Measurements from ENCODE around the gene LRRC27. TPM values are rescaled to one million over a fixed set of nuclear protein-coding genes. Genes with fewer than 3 reads are reported as not detected.

Gene LRRC27
- total RNA-seq, 2 experiments from 2014 or later = 3.6 to 4.1 TPM

- Mint-ChIP-seq H3K36me3 (ENCODE audit: low read depth) (peaks cover 22% of the 10 kb centered on the region), H3K4me1 (peaks cover 35% of the 10 kb centered on the region), H3K27ac (no peak overlapping the region), H3K27me3 (no peaks in the 10 kb centered on the region), H3K4me3 (no peak overlapping the region), H3K9me3 (ENCODE audit: low read depth) (peaks cover 2% of the 10 kb centered on the region)
- ATAC-seq = no peak
- ChIA-PET CTCF (no interaction called here), POLR2A (no interaction called here)
- intact Hi-C loops (cut with DNase I, micrococcal nuclease) = no loop called here
- DNase-seq = no peak
These were observed 9.4 kb upstream of the LRRC27 start for GRCh38 chr10:132322586-132323048.

- peaks cover 34% of the 10 kb centered on the region for H3K36me3 Mint-ChIP-seq (ENCODE audit: low read depth)
- ChIA-PET CTCF (no interaction called here), POLR2A (no interaction called here)
- peaks cover 2% of the 10 kb centered on the region for H3K9me3 Mint-ChIP-seq (ENCODE audit: low read depth)
- H3K4me1 Mint-ChIP-seq = peaks cover 51% of the 10 kb centered on the region
- H3K27ac Mint-ChIP-seq = no peak overlapping the region
- H3K27me3 Mint-ChIP-seq = no peaks in the 10 kb centered on the region
- no peak overlapping the region for H3K4me3 Mint-ChIP-seq
- intact Hi-C loops (cut with DNase I, micrococcal nuclease) = no loop called here
- DNase-seq (no peak), ATAC-seq (no peak)
These were observed 7.8 kb upstream of the LRRC27 start for GRCh38 chr10:132324186-132324585.

GRCh38 chr10:132326344-132326889, 5.6 kb upstream of the LRRC27 start:
- ATAC-seq = no peak
- Mint-ChIP-seq H3K4me1 (peaks cover 48% of the 10 kb centered on the region), H3K9me3 (ENCODE audit: low read depth) (peaks cover 2% of the 10 kb centered on the region), H3K27ac (peak overlapping the region; percentile 83), H3K27me3 (no peaks in the 10 kb centered on the region), H3K36me3 (ENCODE audit: low read depth) (peaks cover 50% of the 10 kb centered on the region), H3K4me3 (no peak overlapping the region)
- CTCF ChIA-PET = interaction anchor here (0.8 to 1.0 kb wide), 2 partner anchors 12 to 57 kb away, joined by 3 read pairs; no protein-coding TSS in a partner anchor
- no peak for DNase-seq
- POLR2A ChIA-PET = no interaction called here
- intact Hi-C loops (cut with DNase I, micrococcal nuclease) = no loop called here

- DNase-seq = peak; percentile 76
- CTCF ChIA-PET = interaction anchor here (0.8 to 1.0 kb wide), 2 partner anchors 12 to 56 kb away, joined by 3 read pairs; no protein-coding TSS in a partner anchor
- Mint-ChIP-seq H3K27me3 (no peaks in the 10 kb centered on the region), H3K9me3 (ENCODE audit: low read depth) (peaks cover 2% of the 10 kb centered on the region), H3K27ac (peak overlapping the region; percentile 83), H3K4me3 (no peak overlapping the region), H3K36me3 (ENCODE audit: low read depth) (peaks cover 51% of the 10 kb centered on the region), H3K4me1 (peaks cover 48% of the 10 kb centered on the region)
- POLR2A ChIA-PET = no interaction called here
- ATAC-seq = peak; percentile 33
- intact Hi-C loops (cut with DNase I, micrococcal nuclease) = no loop called here
These were observed 5.1 kb upstream of the LRRC27 start for GRCh38 chr10:132326925-132327324.

GRCh38 chr10:132328106-132328505, 3.9 kb upstream of the LRRC27 start:
- H3K27ac Mint-ChIP-seq = peak overlapping the region; percentile 39
- H3K36me3 Mint-ChIP-seq (ENCODE audit: low read depth) = peaks cover 51% of the 10 kb centered on the region
- peaks cover 2% of the 10 kb centered on the region for H3K9me3 Mint-ChIP-seq (ENCODE audit: low read depth)
- ATAC-seq = no peak
- H3K27me3 Mint-ChIP-seq = no peaks in the 10 kb centered on the region
- DNase-seq = no peak
- ChIA-PET POLR2A (no interaction called here), CTCF (no interaction called here)
- peak overlapping the region; percentile 11 for H3K4me3 Mint-ChIP-seq
- intact Hi-C loops (cut with DNase I, micrococcal nuclease) = no loop called here
- H3K4me1 Mint-ChIP-seq = peaks cover 56% of the 10 kb centered on the region

- peak overlapping the region; percentile 38 for H3K27ac Mint-ChIP-seq
These were observed 3.3 kb upstream of the LRRC27 start for GRCh38 chr10:132328738-132329137.

GRCh38 chr10:132329565-132330485, 2.2 kb upstream of the LRRC27 start:
- ChIA-PET POLR2A (no interaction called here), CTCF (interaction anchor here (1.0 kb wide), 1 partner anchor 9 kb away, joined by 3 read pairs; no protein-coding TSS in a partner anchor)
- no peaks in the 10 kb centered on the region for H3K27me3 Mint-ChIP-seq
- ATAC-seq = peak; percentile 23
- H3K4me1 Mint-ChIP-seq = peaks cover 59% of the 10 kb centered on the region
- H3K4me3 Mint-ChIP-seq = peak overlapping the region; percentile 80
- H3K36me3 Mint-ChIP-seq (ENCODE audit: low read depth) = peaks cover 48% of the 10 kb centered on the region
- intact Hi-C loops (cut with DNase I, micrococcal nuclease) = loop anchor here (1.0 to 10.0 kb wide), 5 partner anchors 10 to 1045 kb away; partner anchors contain the start of genes PPP2R2D (in 2 of the 2), ECHS1 (in 1 of the 2), PAOX (in 1 of the 2) and TUBGCP2 (in 1 of the 2)
- peaks cover 2% of the 10 kb centered on the region for H3K9me3 Mint-ChIP-seq (ENCODE audit: low read depth)
- H3K27ac Mint-ChIP-seq = peak overlapping the region; percentile 87
- DNase-seq = peak; percentile 59

More at GRCh38 chr10:132328738-132329137, 3.3 kb upstream of the LRRC27 start:
- peaks cover 62% of the 10 kb centered on the region for H3K4me1 Mint-ChIP-seq
- ATAC-seq (no peak), DNase-seq (no peak)
- ChIA-PET CTCF (no interaction called here), POLR2A (no interaction called here)
- H3K9me3 Mint-ChIP-seq (ENCODE audit: low read depth) = peaks cover 2% of the 10 kb centered on the region
- intact Hi-C loops (cut with DNase I, micrococcal nuclease) = no loop called here
- H3K4me3 Mint-ChIP-seq = peak overlapping the region; percentile 11
- no peaks in the 10 kb centered on the region for H3K27me3 Mint-ChIP-seq
- H3K36me3 Mint-ChIP-seq (ENCODE audit: low read depth) = peaks cover 51% of the 10 kb centered on the region

GRCh38 chr10:132330486-132330833, 1.5 kb upstream of the LRRC27 start:
- ChIA-PET POLR2A (no interaction called here), CTCF (no interaction called here)
- peaks cover 45% of the 10 kb centered on the region for H3K36me3 Mint-ChIP-seq (ENCODE audit: low read depth)
- H3K4me1 Mint-ChIP-seq = peaks cover 57% of the 10 kb centered on the region
- H3K27ac Mint-ChIP-seq = peak overlapping the region; percentile 87
- ATAC-seq = no peak
- H3K27me3 Mint-ChIP-seq = no peaks in the 10 kb centered on the region
- intact Hi-C loops (cut with DNase I, micrococcal nuclease) = loop anchor here (1.0 to 10.0 kb wide), 5 partner anchors 10 to 1044 kb away; partner anchors contain the start of genes PPP2R2D (in 2 of the 2), ECHS1 (in 1 of the 2), PAOX (in 1 of the 2) and TUBGCP2 (in 1 of the 2)
- peak overlapping the region; percentile 80 for H3K4me3 Mint-ChIP-seq
- H3K9me3 Mint-ChIP-seq (ENCODE audit: low read depth) = peaks cover 2% of the 10 kb centered on the region
- no peak for DNase-seq

GRCh38 chr10:132332433-132332754, 401 bp downstream of the LRRC27 start:
- peaks cover 55% of the 10 kb centered on the region for H3K4me1 Mint-ChIP-seq
- CTCF ChIA-PET = interaction anchor here (0.7 kb wide), 1 partner anchor 113 kb away, joined by 3 read pairs; no protein-coding TSS in a partner anchor
- POLR2A ChIA-PET = no interaction called here
- H3K4me3 Mint-ChIP-seq = peak overlapping the region; percentile 80
- H3K27me3 Mint-ChIP-seq = no peaks in the 10 kb centered on the region
- DNase-seq = no peak
- peak overlapping the region; percentile 80 for H3K27ac Mint-ChIP-seq
- H3K9me3 Mint-ChIP-seq (ENCODE audit: low read depth) = no peaks in the 10 kb centered on the region
- peaks cover 30% of the 10 kb centered on the region for H3K36me3 Mint-ChIP-seq (ENCODE audit: low read depth)
- peak; percentile 16 for ATAC-seq
- intact Hi-C loops (cut with DNase I, micrococcal nuclease) = loop anchor here (1.0 to 10.0 kb wide), 11 partner anchors 24 to 1042 kb away; partner anchors contain the start of genes INPP5A (in 2 of the 2), PPP2R2D (in 2 of the 2), BNIP3 (in 1 of the 2) and DPYSL4 (in 1 of the 2)

GRCh38 chr10:132333386-132333785, 1.4 kb downstream of the LRRC27 start:
- CTCF ChIA-PET = no interaction called here
- Mint-ChIP-seq H3K27me3 (no peaks in the 10 kb centered on the region), H3K27ac (no peak overlapping the region), H3K4me1 (peaks cover 49% of the 10 kb centered on the region), H3K4me3 (peak overlapping the region; percentile 80), H3K9me3 (ENCODE audit: low read depth) (no peaks in the 10 kb centered on the region), H3K36me3 (ENCODE audit: low read depth) (peaks cover 22% of the 10 kb centered on the region)
- POLR2A ChIA-PET = interaction anchor here (0.7 kb wide), 1 partner anchor 182 kb away, joined by 3 read pairs; no protein-coding TSS in a partner anchor
- DNase-seq (no peak), ATAC-seq (no peak)
- intact Hi-C loops (cut with DNase I, micrococcal nuclease) = loop anchor here (2.0 to 10.0 kb wide), 6 partner anchors 63 to 1041 kb away; partner anchors contain the start of genes PPP2R2D (in 2 of the 2), ECHS1 (in 1 of the 2), PAOX (in 1 of the 2) and PWWP2B (in 1 of the 2)

- Mint-ChIP-seq H3K36me3 (ENCODE audit: low read depth) (peaks cover 13% of the 10 kb centered on the region), H3K9me3 (ENCODE audit: low read depth) (no peaks in the 10 kb centered on the region), H3K4me1 (peaks cover 35% of the 10 kb centered on the region), H3K27ac (no peak overlapping the region), H3K4me3 (no peak overlapping the region), H3K27me3 (no peaks in the 10 kb centered on the region)
- ATAC-seq (no peak), DNase-seq (no peak)
- intact Hi-C loops (cut with DNase I, micrococcal nuclease) = loop anchor here (5.0 to 10.0 kb wide), 4 partner anchors 432 to 1040 kb away; partner anchors contain the start of genes PPP2R2D (in 2 of the 2), ECHS1 (in 1 of the 2), PAOX (in 1 of the 2) and TUBGCP2 (in 1 of the 2)
- ChIA-PET CTCF (interaction anchor here (0.6 kb wide), 1 partner anchor 26 kb away, joined by 3 read pairs; no protein-coding TSS in a partner anchor), POLR2A (no interaction called here)
These were observed 2.7 kb downstream of the LRRC27 start for GRCh38 chr10:132334631-132335188.
